Caki2 (cell line): Measurements from ENCODE around the gene GPR153. TPM values are rescaled to one million over a fixed set of nuclear protein-coding genes. Genes with fewer than 3 reads are reported as not detected.

Experiments
- DNase-seq: peaks from one replicate; pipeline ENCODE4 v3.0.0-alpha.2; 2015; ENCODE audit warnings: low read depth
- in situ Hi-C: cut with HindIII; loops from 2 replicates; pipeline ENCODE4 v1.10.0; 2016; ENCODE audit warnings: low sequenced_read_pairs, low pct_unique_long_range_greater_than_20kb, mixed read lengths
- total RNA-seq: library from RNA; depleted of rRNA; stranded (reverse); fragments of >200 nt; shearing (Covaris generic); gene quantifications from 2 replicates; pipeline ENCODE4 v1.2.3, GENCODE V29; 2014; ENCODE audit warnings: low replicate concordance

GPR153 gene
- total RNA-seq, 1 experiment from 2014 or later = 2.4 TPM

DNA sequence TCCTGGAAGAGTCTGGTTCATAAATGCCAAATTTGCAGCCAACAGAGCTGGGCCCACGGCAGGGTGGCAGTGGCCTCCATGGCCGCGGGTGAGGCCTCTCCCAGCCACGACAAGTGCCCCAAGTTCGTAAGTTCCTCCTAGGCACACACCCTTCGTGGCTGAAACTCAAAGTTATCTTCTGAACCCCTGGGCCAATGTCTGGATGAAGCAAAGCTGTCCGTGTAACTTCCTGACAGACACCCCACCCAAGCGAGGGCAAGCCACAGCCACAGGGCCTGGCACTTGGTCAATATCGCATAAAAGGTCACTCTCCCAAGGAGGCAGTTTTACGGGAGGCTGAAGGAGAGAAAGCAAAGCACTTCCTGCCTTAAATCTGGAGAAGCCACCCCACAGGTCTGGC is 27.8 kb upstream of the GPR153 start:
- in situ Hi-C loops = no loop called here
- no peak for DNase-seq

DNA sequence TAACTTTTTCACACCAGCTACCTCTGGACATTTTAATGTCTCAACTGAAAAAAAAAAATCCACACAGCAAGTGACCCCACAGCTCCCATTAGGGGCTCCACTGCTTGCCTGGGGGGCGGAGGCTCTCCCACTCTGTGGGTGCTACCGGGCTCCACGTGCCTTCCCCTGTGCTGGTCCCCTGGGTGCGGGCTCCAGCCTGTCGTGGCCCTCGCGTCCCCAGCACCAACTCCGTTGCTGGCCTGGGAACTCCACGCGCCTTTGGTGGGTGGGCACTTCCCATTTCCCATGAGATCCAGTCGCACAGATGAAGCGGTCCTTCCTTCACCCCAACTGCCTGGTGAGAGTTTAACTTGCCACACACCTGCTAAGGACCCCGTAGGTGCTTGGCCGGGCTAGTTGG is 27.1 kb upstream of the GPR153 start:
- DNase-seq = no peak
- in situ Hi-C loops = no loop called here

DNA sequence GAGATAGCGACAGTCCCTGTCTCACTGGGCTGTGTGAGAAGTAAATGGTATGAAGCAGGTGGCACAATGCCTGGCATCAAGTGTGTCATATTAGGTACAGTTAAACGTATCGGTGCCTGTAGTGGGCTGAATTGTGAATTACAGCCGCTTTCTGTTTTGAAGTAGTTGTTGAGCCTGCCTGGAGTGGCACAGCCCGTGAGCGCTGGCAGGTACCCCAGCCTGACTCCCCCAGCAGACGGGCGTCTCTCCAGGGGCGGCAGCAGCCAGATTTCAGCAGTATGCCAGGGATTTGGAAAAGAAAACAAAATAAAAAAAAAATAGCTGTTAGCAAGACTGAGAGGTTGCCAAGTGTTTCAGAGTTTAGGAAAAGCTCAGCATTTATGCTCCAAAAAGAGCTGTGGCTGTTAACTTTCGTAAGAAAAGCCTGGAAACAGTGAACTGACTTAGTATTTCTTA is 26.6 kb upstream of the GPR153 start:
- in situ Hi-C loops = no loop called here
- no peak for DNase-seq

DNA sequence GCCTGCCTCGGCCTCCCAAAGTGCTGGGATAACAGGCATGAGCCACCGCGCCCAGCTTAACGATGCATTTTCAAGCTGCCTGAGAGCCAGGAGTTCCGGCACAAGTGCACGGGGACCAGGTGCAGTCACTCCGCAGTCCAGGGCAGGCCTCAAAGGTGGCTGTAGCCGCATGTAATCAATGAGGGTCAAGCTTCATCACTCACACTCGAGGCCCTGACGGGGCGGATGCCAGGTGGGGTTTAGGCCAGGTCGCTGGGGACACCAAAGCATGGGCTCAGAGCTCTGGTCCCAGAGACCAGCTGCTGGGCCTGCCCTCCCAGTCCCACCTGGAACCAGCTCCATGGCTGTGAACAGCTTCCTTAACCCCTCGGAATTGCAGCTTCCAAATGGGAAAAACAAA is 26.1 kb upstream of the GPR153 start:
- in situ Hi-C loops = no loop called here

DNA sequence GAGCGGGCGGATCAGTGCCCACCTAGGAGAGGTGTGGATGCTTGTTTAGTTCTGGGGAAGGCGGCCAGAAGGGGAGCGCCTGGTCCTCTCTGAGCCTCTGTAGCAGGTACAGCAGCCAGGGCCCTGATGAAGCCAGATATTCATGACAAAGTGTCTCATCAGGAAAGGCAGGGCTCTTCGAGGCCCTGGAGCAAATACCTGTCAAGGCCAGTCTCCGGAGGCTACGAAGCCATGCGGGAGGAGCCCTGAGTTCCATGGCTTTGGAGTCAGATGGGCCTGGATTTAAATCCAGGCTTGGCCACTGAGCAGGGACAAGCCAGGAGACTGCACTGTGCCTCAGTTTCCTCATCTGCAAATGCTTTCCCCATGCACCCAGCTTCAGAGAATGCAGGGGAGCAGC is 25.4 kb upstream of the GPR153 start:
- in situ Hi-C loops = no loop called here
- DNase-seq = no peak

More for the DNA sequence above, 26.1 kb upstream of the GPR153 start:
- DNase-seq = no peak

DNA sequence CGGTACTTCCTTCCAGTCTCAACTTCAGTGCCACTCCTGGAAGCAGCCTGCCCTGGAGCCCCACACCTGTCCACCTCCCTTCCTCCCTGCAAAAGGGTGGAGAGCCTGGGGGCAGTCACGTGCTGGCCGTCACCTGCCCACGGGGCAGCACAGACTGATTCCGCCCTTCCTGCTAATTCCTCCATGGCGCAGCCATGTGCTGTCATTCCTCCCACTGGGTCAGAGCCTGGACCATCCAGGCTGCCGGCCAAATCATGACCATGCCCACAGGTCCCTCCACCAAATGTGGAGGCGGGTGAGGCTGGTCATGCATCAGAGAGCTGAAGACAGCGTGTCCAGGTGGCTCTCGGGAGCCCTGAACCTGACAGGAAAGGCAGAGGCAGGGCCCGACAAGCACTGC is 24.4 kb upstream of the GPR153 start:
- in situ Hi-C loops = no loop called here
- DNase-seq = no peak

DNA sequence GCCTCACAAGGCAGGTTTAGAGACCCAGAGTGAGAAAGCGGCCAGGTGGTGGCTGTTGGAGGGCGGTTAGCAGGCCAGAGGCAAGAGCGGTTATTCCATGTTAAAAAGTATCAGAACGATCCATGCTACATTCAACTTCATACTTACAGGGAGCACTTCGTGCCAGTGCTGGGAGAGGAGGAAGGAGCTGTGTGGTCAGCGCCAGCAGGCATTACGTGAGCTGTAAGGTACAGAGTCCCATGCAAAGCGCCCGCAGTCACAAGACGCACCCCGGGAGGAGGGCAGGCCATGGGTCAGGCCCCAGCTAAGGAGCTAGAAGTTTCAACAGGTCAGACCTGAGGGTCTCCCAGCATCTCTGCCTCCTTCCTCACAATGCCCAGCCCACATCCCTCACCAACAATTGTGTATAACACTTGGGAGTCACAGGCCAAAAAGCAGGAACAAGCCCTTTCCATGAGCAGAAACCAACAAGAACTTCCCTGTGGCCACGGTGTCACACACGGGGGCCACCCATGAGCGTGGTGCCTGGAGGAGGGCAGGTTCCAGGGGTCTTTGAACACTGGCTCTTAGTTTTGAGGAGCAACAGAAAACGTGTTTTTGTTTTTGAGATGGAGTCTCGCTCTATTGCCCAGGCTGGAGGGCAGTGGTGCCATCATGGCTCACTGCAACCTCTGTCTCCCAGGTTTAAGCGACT is 21.8 kb upstream of the GPR153 start:
- in situ Hi-C loops = no loop called here

DNA sequence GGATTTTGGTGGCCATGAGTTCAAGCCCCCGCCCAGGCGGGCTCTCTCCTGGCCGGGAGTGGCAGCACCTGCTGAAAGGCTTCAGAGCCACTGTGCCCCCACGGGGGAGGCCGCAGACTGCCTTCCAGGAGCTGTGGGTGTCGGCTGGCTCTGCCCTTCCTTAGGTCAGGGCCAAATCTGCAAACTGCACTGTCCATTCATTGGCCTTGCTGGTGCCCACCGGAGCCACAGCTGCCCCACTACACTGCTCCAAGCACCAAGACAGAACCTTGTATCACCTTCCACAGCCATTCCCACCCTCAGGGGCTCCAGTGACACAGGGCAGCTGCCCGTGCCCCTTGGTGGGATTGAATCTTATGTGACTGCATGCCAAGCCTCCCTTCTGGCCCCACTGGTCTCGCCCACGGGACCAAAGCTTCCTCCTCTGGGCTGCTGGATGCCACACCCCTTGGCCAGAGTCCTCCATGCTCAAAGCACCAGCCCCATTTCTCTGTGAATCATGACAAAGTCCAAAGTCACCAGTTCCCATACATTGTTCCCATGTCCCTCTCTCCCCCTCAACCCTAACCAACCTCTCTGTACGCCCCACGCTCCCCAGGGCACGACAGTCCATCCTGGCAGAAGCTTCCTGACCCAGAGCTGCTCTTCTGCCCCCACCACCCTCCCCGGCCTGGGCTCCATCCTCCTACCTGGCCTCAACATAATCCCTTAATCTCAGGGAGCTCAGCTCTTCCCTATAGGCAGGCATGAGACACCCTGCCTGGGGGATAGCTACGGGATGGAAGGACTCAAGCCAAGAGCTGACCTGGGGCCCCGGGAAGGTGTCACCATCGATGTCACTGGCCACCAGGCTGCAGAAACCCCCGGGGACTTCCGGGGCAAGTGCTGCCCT is 20.9 kb upstream of the GPR153 start:
- in situ Hi-C loops = no loop called here
- no peak for DNase-seq

More for the DNA sequence above, 21.8 kb upstream of the GPR153 start:
- DNase-seq = no peak

DNA sequence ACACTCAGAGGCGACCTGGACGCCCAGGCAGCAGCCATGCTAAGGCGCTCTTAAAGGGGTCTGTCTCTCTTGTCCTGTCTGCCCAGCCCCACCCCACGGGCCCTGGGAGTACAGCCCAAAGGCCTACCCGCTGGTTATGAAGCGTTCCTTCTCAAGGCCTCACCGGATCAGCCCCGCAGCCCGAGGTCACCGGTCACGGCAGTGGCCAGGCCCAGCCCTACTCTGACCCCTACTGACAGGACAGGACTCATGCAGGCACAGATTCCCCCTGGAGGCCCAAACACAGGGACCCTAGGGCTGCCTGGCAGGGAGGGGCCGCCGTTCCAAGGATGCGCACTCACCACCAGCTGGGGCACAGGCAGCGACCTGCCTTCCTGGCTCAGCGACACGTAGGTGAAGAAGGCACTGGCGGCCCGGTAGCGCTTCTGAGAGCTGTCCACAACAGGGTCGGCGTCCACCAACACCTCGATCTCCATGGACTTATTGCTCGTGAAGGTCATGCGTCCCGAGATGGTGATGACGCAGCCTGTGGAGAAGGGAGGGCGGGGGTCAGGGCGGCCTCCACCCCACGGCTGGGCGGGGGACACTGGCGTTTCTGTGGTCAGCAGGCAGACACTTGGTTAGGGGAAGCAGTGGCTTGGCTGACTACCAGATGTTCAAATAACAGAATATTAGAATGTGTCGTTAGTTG is 20.0 kb upstream of the GPR153 start:
- in situ Hi-C loops = no loop called here
- no peak for DNase-seq

DNA sequence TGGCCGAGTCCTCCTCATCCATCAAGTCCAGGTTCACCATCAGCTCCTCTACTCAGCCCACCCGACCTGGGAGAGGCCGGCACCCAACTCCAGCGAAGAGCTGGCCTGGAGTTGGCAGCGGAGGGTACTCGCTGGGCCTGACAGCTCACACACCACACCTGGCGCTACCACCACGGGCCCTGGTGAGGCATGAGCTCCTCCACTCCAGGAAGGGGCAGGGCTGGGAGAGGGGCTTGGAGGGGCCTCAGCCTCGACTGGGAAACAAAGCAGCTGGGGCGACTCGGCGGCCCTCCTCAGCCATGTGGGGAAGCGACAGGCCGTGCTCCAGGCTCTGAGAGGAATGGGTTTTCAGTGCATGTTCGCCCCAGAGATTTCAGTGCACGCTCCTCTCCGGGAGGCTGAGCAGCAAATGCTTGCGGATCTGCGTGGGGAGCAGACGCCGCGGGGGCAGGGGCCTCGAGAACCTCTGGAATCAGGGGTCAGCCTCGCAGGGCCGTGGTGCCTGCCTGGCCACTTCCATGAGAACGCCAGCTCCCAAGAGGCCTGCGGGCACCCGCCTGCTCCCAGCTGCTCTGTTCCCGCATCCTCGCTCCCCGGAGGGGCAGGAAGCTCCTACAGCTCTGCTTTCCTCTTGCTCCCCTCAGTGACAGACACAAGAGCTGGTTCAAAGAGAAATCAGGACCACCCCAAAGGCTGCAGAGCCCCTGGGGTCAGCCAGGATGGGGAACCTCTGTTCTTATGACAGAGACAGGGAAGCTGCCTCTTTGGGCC is 18.9 kb upstream of the GPR153 start:
- in situ Hi-C loops = no loop called here

DNA sequence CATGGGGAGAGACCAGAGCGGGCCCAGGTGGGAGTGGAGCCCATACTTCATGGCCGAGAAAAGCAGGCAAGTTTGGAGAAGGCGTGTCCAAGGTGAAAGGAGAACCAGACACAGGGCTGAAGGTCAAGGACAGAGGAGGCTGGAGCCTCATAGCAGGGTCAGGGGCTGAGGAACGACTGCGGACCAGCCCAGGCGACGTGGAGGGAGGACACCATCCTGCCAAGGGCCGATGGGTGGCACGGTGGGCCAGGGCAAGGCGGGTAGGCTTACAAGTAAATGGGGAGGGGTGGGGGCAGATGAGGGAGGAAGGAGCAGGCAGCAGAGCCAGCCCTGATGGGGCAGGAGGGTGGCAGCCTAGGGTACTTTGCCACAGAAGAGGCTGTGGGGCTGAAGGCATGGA is 18.2 kb upstream of the GPR153 start:
- DNase-seq = no peak
- in situ Hi-C loops = no loop called here

More for the DNA sequence above, 18.9 kb upstream of the GPR153 start:
- DNase-seq = no peak

DNA sequence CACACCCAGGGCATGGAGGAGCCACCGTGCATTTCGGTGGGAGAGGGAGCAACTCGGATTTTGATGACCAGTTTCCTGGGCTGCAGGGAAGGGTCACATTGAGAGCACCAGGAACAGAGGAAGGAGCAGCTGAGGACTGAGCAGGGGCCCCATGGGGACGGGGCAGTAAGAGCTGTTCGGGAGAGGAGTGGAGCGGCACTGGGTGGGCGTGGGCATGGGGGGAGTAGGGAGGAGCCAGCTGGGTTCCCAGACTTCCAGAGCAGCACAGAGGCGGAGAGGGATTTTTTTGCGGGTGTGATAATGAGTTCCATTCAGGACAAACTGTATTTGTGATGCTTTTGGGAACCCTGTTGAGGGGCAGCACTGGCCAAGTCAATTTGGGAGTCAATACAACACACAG is 17.4 kb upstream of the GPR153 start:
- DNase-seq = no peak
- in situ Hi-C loops = no loop called here

DNA sequence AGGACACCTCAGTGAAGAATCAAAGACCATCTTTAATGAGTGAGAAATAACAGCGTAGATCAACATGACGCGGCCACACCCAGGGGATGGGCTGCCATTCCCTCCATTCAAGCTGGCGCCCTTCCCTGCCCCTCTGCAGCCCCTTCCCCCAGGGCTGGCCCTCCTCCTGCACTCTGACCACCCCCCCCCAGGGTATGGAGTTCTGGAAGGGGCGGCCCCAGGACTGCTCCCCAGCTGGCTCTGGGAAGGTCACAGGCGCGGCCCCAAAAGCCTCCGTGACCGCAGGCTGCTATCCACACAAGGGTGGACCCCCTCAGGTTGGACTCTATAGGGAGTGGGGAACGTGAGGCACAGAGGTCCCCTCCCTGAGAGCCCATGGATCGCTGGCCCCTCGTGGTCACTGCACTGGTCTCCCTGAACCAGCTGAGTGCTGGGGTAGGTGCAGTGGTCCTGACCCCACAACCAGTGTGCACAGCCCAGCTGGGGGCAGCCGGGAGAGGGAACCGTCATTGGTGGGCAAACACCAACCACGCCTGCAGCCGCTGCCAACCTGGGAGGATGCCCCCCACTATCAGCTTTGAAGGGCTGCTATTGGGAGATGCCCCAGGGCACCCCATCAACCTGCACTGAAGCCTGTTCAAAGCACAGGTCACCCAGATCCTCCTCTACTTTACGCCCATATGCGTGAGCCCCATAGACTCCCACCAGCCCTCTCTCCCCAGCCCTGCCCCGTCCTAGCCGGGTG is 16.1 kb upstream of the GPR153 start:
- no peak for DNase-seq
- in situ Hi-C loops = no loop called here

DNA sequence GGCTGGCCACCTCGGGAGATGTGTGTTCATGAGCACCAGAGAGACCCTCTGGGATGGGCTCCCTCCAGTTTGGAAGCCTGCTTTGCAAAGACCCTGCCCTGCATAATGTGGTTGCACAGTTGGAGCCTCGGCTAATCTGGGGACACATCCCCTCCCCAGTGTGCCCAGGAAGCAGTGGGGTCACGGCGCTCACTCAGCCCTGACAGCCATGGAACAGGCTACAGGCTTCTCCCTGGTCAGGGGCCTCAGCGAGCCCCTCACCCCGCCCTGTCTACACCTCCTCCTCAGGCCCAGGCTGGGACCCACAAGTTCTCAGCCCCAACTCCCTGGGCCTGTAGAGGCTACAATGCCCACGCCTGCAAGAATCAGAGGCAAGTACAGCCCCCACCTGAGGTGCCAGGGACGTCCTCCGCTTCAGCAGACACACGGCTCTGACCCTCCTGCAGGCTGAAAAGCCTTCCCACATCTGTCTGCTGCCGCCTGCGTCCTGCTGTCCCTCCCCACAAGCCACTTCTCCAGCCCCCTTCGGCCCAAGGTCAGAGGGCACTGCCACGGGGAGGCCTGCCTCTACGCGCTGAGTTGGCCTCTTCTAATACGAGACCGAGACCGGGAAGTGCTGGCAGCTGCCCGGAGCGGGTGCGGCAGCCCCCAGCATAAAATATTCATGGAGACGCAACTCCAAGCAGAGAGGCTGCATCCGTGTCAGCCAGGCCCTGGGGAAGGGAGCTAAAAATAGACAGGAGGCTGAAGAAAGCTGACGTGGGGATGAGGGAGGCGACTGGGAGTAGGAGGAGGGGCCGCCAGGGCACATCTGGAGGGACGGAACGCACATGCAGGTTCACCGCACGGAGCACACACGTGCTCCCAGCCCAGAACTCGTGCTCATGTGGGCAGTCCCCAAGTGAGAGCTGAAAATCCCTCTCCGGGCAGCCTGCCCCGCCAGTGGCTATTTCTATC is 15.2 kb upstream of the GPR153 start:
- in situ Hi-C loops = no loop called here
- no peak for DNase-seq

DNA sequence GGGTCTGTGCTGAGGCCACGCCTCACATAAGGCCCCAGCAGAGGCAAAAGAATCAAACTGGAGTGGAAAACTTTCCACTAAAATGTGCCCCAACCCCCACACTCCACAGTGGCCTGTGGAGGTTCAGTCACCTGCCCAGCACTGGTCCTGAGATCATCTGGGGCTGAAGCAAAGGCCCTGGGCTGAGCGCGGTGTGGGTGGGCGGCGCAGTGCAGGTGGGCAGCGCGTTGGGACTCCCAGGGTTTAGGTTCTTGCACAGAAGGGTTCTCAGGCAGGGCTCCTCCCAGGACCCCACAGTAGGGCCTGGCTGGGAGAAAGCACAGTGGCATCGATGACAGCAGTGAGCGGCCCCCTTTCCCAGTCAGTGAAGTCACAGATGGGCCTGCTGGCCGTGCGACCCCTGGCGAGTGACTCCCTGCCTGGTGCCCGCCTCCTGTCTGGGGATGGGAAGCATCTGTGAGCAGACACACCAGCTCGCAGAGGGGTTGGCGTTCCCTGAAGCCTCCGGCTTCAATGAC is 13.8 kb upstream of the GPR153 start:
- in situ Hi-C loops = no loop called here
- DNase-seq = no peak

DNA sequence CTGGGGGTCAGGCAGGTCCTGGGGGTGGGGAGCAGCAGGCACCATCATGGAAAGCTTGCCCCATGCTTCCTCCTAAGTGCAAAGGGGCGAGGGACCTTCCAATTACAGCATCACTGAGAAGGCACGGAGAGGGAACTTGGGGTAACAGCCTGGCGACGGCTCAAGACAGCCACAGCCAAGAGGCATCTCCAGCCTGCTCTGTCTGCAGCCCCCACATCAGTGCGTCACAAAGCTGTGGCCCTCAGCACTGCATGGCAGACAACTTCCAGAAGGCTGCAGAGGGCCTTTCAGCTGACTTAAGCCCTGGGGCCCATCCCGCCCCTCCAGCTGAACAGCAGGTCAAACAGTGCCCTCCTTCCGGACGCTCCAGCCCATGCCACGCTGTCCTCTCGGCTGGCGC is 13.2 kb upstream of the GPR153 start:
- in situ Hi-C loops = no loop called here
- DNase-seq = no peak
